ENCODE data around the gene NPW. TPM values are rescaled to one million over a fixed set of nuclear protein-coding genes. Genes with fewer than 3 reads are reported as not detected.

Gene NPW
- polyA plus RNA-seq, result 1 to 10 TPM in 1 of 4 donors, under 1 TPM in 2, not detected in 1; 0.48 to 9.0 (median 0.81) TPM
- long read RNA-seq, donor 1, result 0 reads
- long read RNA-seq, donor 2, transcript NPW-202 (2 exons, 991 nt), result major isoform, 10 of 10 reads
- long read RNA-seq, donor 2, partial matches to known transcripts, result 0 of 10 reads
- long read RNA-seq, donor 2, other reads (novel, unspliced or antisense), result 0 of 10 reads
- long read RNA-seq, donor 3, transcript NPW-202 (2 exons, 991 nt), result major isoform, 18 of 18 reads
- long read RNA-seq, donor 3, partial matches to known transcripts, result 0 of 18 reads
- long read RNA-seq, donor 3, other reads (novel, unspliced or antisense), result 0 of 18 reads
- long read RNA-seq, donor 4, partial matches to known transcripts, result 0 of 2 reads
- long read RNA-seq, donor 4, other reads (novel, unspliced or antisense), result 0 of 2 reads
- long read RNA-seq, donor 5, partial matches to known transcripts, result 0 of 3 reads
- long read RNA-seq, donor 5, other reads (novel, unspliced or antisense), result 0 of 3 reads
- long read RNA-seq, donor 6, transcript NPW-202 (2 exons, 991 nt), result major isoform, 9 of 9 reads
- long read RNA-seq, donor 6, partial matches to known transcripts, result 0 of 9 reads
- long read RNA-seq, donor 6, other reads (novel, unspliced or antisense), result 0 of 9 reads
- long read RNA-seq, donor 7, partial matches to known transcripts, result 0 of 3 reads
- long read RNA-seq, donor 7, other reads (novel, unspliced or antisense), result 0 of 3 reads
- long read RNA-seq, donor 8, partial matches to known transcripts, result 0 of 2 reads
- long read RNA-seq, donor 8, other reads (novel, unspliced or antisense), result 0 of 2 reads
- long read RNA-seq, donor 9, partial matches to known transcripts, result 0 of 1 reads
- long read RNA-seq, donor 9, other reads (novel, unspliced or antisense), result 0 of 1 reads
- long read RNA-seq, donor 10, transcript NPW-202 (2 exons, 991 nt), result major isoform, 59 of 59 reads
- long read RNA-seq, donor 10, partial matches to known transcripts, result 0 of 59 reads
- long read RNA-seq, donor 10, other reads (novel, unspliced or antisense), result 0 of 59 reads

DNA sequence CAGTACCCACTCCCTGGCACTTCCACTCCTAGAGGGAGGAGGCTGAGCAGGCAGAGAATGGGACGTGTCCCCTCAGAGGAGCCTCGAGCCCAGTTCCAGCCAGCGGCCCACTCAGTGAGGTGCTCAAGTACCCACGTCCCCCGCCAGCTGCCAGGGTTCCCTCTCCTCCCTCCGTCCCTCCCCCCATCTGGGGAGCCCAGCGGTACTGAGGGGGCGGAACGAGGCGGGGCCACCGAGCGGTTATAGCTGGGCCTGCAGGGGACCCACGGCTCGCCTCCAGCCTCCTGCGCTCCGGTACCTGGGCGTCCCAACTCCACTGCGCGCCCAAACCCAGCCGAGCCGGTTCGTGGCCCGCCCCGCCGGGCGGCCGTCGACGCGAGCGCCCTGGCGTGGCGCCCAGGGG is at the start of gene NPW:
NPW (plus strand) TSS at position 268 of the 403 bp plus-strand sequence.
- H3K4me3 ChIP-seq (ENCODE audit: low read depth in 1 of 3, low read length in 3 of 3), result no peak within 1 kb of the TSS
- FAIRE-seq (no peak), DNase-seq (peak in 1 of 2 donors; percentile 45)
- peaks cover 0 to 38% (median 0%) of the 10 kb centered on the region in 3 donors for H3K4me1 ChIP-seq (ENCODE audit: control insufficient read depth in 3 of 3, insufficient read depth in 2 of 3, low read depth in 1 of 3, low read length in 2 of 3)
- H3K27ac ChIP-seq (ENCODE audit: low read depth in 1 of 3, low read length in 2 of 3), result no peak within 1 kb of the TSS
- H3K36me3 ChIP-seq (ENCODE audit: control insufficient read depth in 3 of 3, insufficient read depth in 2 of 3, low read depth in 1 of 3, low read length in 3 of 3), result no peaks in the 10 kb centered on the region
- peaks cover 0 to 39% (median 17%) of the 10 kb centered on the region in 3 donors for H3K27me3 ChIP-seq (ENCODE audit: control insufficient read depth in 3 of 3, insufficient read depth in 3 of 3, low read length in 3 of 3)
- no peaks in the 10 kb centered on the region for H3K9me3 ChIP-seq (ENCODE audit: control insufficient read depth in 2 of 2, insufficient read depth in 1 of 2, low read depth in 1 of 2, low read length in 1 of 2)
- 1 to 2% (median 1%) methylated on average over 29 to 33 of the region's 33 CpGs for WGBS, 3 donors

DNA sequence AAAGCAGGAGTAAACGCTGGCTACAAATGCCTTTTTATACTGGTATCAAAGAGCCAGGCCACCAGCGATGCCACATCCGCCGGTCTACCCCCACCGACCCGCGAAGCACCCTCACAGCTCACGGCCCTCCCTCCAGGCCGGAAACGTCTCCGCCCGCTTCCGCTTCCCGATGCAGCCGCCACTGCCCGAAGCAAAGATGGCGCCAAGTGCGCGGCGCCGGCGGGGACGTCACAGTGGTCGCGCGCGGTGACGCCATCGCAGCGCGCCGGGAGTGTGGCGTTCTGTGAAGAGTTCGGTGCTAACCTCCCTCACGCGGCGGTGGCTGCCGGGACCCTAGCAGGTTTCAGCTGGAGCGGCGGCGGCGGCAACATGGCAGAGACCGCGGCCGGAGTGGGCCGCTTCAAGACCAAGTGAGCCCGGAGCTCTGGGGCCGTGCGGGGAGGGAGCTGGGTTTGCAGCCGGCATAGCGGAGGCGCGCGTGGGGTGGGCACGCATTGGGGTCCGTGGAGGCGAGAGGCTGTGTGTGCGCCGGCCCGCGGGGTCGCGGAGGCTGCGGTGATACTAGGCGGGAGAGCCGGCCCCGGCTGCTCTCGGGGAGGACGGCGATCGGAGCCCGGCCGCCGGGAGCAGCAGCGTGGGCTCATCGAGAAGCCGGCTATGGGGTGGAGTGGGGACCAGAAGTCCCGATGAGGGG is 47.6 kb upstream of the NPW start, which contains the start of gene TBL3:
TBL3 (plus strand) TSS at position 258 of the 694 bp plus-strand sequence; CDS start at position 370, 112 bp downstream.
- peaks cover 0 to 14% (median 5%) of the 10 kb centered on the region in 3 donors for H3K4me1 ChIP-seq (ENCODE audit: control insufficient read depth in 3 of 3, insufficient read depth in 2 of 3, low read depth in 1 of 3, low read length in 2 of 3)
- peaks cover 0 to 32% (median 7%) of the 10 kb centered on the region in 3 donors for H3K36me3 ChIP-seq (ENCODE audit: control insufficient read depth in 3 of 3, insufficient read depth in 2 of 3, low read depth in 1 of 3, low read length in 3 of 3)
- FAIRE-seq (no peak), DNase-seq (peak; percentile 91 to 98)
- H3K9me3 ChIP-seq (ENCODE audit: control insufficient read depth in 2 of 2, insufficient read depth in 1 of 2, low read depth in 1 of 2, low read length in 1 of 2), result no peaks in the 10 kb centered on the region
- H3K27ac ChIP-seq (ENCODE audit: low read depth in 1 of 3, low read length in 2 of 3), result peak within 1 kb of the TSS; percentile 85 to 98 (median 94)
- peak within 1 kb of the TSS; percentile 91 to 95 (median 91) for H3K4me3 ChIP-seq (ENCODE audit: low read depth in 1 of 3, low read length in 3 of 3)
- no peaks in the 10 kb centered on the region for H3K27me3 ChIP-seq (ENCODE audit: control insufficient read depth in 3 of 3, insufficient read depth in 3 of 3, low read length in 3 of 3)
- WGBS, 3 donors, result 0 to 1% (median 0%) methylated on average over 62 to 78 of the region's 78 CpGs

DNA sequence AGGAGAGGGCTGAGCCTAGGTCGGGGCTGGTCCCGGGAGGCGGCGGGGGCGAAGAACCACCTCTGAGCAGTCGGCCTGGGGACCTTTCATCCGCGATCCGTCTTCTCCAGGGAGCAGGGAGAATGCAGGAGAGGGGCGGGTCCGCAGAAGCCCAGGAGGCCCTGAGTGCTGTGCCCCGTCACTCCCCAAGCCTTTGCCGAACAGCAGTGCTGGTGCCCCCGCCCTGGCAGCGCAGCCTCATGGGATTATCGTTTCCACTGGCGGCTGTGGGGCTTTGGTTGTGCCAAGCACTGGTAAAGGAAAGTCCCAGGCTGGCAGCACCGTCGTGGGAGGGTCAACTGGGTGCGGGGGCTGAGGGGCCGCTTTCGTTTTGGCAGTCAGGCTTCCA is 47.1 kb upstream of the NPW start:
- Histone ChIP-seq H3K27me3 (ENCODE audit: control insufficient read depth in 3 of 3, insufficient read depth in 3 of 3, low read length in 3 of 3) (no peaks in the 10 kb centered on the region), H3K27ac (ENCODE audit: low read depth in 1 of 3, low read length in 2 of 3) (peak overlapping the region in 2 of 3 donors; percentile 85 to 94), H3K9me3 (ENCODE audit: control insufficient read depth in 2 of 2, insufficient read depth in 1 of 2, low read depth in 1 of 2, low read length in 1 of 2) (no peaks in the 10 kb centered on the region), H3K4me3 (ENCODE audit: low read depth in 1 of 3, low read length in 3 of 3) (peak overlapping the region; percentile 91 to 95 (median 91)), H3K4me1 (ENCODE audit: control insufficient read depth in 3 of 3, insufficient read depth in 2 of 3, low read depth in 1 of 3, low read length in 2 of 3) (peaks cover 0 to 14% (median 5%) of the 10 kb centered on the region in 3 donors), H3K36me3 (ENCODE audit: control insufficient read depth in 3 of 3, insufficient read depth in 2 of 3, low read depth in 1 of 3, low read length in 3 of 3) (peaks cover 0 to 38% (median 7%) of the 10 kb centered on the region in 3 donors)
- DNase-seq (peak; percentile 30 to 53), FAIRE-seq (no peak)
- 2 to 3% (median 3%) methylated on average over 22 of the region's 22 CpGs for WGBS, 3 donors

DNA sequence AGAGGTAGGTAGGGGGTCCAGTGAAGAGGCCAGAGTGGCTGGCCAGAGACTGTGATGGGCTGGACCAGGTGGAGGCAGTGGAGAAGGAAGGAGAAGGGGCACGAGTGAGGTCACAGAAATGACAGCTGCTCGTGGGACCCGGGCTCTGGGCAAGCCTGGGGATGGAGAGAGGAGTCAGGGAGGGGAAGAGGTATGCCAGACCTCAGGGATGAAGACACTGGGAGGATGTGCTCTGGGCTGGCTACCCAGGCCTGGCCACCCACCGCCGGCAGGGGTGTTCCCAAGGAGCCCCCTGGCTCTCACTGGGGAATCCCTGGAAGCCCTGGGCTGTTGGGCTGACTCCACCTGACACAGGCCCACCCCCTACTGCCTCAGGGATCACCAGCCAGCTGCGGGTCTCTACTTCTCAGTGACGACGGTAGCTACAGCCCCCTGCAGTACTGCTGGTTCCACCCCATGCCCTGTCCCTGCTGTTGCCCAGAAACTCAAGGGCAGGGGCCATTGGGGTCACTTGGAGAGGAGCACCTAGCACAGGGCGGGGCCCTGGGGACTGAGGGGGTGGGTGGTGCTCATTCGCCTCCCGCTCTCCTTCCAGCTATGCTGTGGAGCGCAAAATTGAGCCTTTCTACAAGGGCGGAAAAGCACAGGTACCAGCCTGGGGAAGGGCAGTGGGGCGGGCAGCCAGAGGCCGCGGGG is 46.0 kb upstream of the NPW start:
- WGBS, 3 donors, result 88 to 99% (median 92%) methylated on average over 12 to 16 of the region's 16 CpGs
- DNase-seq (no peak), FAIRE-seq (no peak)
- Histone ChIP-seq H3K27ac (ENCODE audit: low read depth in 1 of 3, low read length in 2 of 3) (no peak overlapping the region), H3K4me1 (ENCODE audit: control insufficient read depth in 3 of 3, insufficient read depth in 2 of 3, low read depth in 1 of 3, low read length in 2 of 3) (peaks cover 0 to 19% (median 5%) of the 10 kb centered on the region in 3 donors), H3K27me3 (ENCODE audit: control insufficient read depth in 3 of 3, insufficient read depth in 3 of 3, low read length in 3 of 3) (no peaks in the 10 kb centered on the region), H3K9me3 (ENCODE audit: control insufficient read depth in 2 of 2, insufficient read depth in 1 of 2, low read depth in 1 of 2, low read length in 1 of 2) (no peaks in the 10 kb centered on the region), H3K4me3 (ENCODE audit: low read depth in 1 of 3, low read length in 3 of 3) (no peak overlapping the region), H3K36me3 (ENCODE audit: control insufficient read depth in 3 of 3, insufficient read depth in 2 of 3, low read depth in 1 of 3, low read length in 3 of 3) (peaks cover 0 to 49% (median 7%) of the 10 kb centered on the region in 3 donors)

DNA sequence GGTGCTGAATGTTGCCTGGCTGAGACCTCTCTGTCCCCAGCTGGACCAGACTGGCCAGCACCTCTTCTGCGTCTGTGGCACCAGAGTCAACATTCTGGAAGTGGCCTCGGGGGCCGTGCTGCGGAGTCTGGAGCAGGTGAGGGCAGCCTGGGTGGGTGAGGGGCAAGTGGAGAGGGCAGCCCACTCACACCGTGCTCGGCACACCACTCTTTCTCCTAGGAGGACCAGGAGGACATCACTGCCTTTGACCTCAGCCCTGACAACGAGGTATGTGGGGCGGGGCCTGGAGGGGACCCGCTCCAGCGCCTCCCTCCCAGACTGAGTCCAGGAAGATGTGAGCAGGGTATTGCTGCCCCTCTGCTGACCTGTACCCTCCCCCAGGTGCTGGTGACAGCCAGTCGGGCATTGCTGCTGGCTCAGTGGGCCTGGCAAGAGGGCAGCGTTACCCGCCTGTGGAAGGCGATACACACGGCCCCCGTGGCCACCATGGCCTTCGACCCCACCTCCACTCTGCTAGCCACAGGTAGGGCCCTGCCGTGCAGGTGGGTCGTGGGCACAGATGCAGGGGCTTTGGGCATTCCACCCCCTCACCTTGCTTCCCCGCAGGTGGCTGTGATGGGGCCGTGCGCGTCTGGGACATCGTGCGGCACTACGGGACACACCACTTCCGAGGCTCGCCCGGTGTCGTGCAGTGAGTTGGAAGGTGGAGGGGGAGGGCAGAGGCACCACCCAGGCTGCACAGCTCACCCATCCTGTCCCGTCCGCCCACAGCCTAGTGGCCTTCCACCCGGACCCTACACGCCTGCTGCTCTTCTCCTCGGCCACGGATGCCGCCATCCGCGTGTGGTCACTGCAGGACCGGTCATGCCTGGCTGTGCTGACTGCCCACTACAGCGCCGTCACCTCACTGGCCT is 45.2 kb upstream of the NPW start:
- FAIRE-seq, result no peak
- Histone ChIP-seq H3K27ac (ENCODE audit: low read depth in 1 of 3, low read length in 2 of 3) (no peak overlapping the region), H3K4me1 (ENCODE audit: control insufficient read depth in 3 of 3, insufficient read depth in 2 of 3, low read depth in 1 of 3, low read length in 2 of 3) (peaks cover 0 to 24% (median 5%) of the 10 kb centered on the region in 3 donors), H3K27me3 (ENCODE audit: control insufficient read depth in 3 of 3, insufficient read depth in 3 of 3, low read length in 3 of 3) (peaks cover 0 to 2% (median 0%) of the 10 kb centered on the region in 3 donors), H3K9me3 (ENCODE audit: control insufficient read depth in 2 of 2, insufficient read depth in 1 of 2, low read depth in 1 of 2, low read length in 1 of 2) (no peaks in the 10 kb centered on the region), H3K36me3 (ENCODE audit: control insufficient read depth in 3 of 3, insufficient read depth in 2 of 3, low read depth in 1 of 3, low read length in 3 of 3) (peaks cover 0 to 51% (median 7%) of the 10 kb centered on the region in 3 donors), H3K4me3 (ENCODE audit: low read depth in 1 of 3, low read length in 3 of 3) (no peak overlapping the region)
- 94 to 95% (median 94%) methylated on average over 37 to 42 of the region's 42 CpGs for WGBS, 3 donors
- DNase-seq, result no peak

DNA sequence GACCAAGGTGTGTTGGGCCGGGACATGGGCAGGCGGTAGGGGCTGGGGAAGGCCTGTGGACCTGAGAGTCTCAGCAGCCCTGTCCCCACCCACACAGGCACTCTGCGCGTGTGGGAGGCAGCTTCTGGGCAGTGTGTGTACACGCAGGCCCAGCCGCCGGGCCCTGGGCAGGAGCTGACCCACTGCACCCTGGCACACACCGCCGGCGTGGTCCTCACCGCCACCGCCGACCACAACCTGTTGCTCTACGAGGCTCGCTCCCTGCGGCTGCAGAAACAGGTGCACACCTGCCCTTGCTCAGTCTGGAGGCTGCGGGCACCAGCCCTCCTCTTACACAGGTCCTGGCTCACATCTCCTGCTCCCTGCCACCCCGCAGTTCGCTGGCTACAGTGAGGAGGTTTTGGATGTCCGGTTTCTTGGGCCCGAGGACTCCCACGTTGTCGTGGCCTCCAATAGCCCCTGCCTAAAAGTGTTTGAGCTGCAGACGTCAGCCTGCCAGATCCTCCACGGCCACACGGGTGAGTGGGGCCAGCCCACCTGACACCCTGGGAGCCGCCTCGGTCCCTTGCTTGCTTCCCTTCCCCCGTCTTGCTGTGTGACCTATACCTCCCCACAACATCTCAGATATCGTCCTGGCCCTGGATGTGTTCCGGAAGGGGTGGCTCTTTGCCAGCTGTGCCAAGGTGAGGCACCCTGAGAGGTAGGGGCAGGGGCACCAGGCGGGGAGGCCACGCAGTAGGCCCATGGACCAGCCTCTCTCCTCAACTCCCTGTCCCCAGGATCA is 44.0 kb upstream of the NPW start:
- Histone ChIP-seq H3K27me3 (ENCODE audit: control insufficient read depth in 3 of 3, insufficient read depth in 3 of 3, low read length in 3 of 3) (peaks cover 0 to 14% (median 5%) of the 10 kb centered on the region in 3 donors), H3K9me3 (ENCODE audit: control insufficient read depth in 2 of 2, insufficient read depth in 1 of 2, low read depth in 1 of 2, low read length in 1 of 2) (no peaks in the 10 kb centered on the region), H3K27ac (ENCODE audit: low read depth in 1 of 3, low read length in 2 of 3) (no peak overlapping the region), H3K4me1 (ENCODE audit: control insufficient read depth in 3 of 3, insufficient read depth in 2 of 3, low read depth in 1 of 3, low read length in 2 of 3) (peaks cover 2 to 36% (median 5%) of the 10 kb centered on the region in 3 donors), H3K4me3 (ENCODE audit: low read depth in 1 of 3, low read length in 3 of 3) (no peak overlapping the region), H3K36me3 (ENCODE audit: control insufficient read depth in 3 of 3, insufficient read depth in 2 of 3, low read depth in 1 of 3, low read length in 3 of 3) (peaks cover 0 to 51% (median 7%) of the 10 kb centered on the region in 3 donors)
- DNase-seq (no peak), FAIRE-seq (no peak)
- 90 to 95% (median 93%) methylated on average over 32 to 33 of the region's 33 CpGs for WGBS, 3 donors
